HG02610 (cell line): ENCODE measurements around the gene OR52I1.
A peak's percentile ranks its signal among the peaks of the same experiment; 100 is the strongest.

ENCODE experiments used
- ATAC-seq: cut with Tn5 transposase; IDR thresholded peaks from one replicate; pipeline ENCODE4 v1.9.1; 2021; ENCODE audit warnings: mild to moderate bottlenecking, moderate library complexity; ENCODE audit not compliant: unreplicated experiment

OR52I1 gene, protein sequence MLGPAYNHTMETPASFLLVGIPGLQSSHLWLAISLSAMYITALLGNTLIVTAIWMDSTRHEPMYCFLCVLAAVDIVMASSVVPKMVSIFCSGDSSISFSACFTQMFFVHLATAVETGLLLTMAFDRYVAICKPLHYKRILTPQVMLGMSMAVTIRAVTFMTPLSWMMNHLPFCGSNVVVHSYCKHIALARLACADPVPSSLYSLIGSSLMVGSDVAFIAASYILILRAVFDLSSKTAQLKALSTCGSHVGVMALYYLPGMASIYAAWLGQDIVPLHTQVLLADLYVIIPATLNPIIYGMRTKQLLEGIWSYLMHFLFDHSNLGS

DNA sequence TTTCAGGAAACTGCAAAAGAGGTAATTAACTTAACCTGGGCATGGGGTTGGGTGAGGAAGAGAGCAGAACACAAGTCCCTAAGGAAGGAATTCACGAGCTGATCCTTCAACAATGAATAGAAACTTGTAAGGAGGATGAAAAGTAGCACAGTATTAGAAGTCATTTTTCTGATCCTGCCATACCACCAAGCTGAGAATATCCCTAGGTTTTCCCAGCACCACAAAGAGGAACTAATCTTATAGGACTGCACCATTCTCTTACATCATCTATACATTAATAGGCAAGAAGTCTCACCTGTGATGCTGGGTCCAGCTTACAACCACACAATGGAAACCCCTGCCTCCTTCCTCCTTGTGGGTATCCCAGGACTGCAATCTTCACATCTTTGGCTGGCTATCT lies at the start of gene OR52I1:
TSS of gene OR52I1 (plus strand) at position 301 of the 400 bp plus-strand sequence. CDS start at position 301, 0 bp downstream.
- no peak for ATAC-seq

DNA sequence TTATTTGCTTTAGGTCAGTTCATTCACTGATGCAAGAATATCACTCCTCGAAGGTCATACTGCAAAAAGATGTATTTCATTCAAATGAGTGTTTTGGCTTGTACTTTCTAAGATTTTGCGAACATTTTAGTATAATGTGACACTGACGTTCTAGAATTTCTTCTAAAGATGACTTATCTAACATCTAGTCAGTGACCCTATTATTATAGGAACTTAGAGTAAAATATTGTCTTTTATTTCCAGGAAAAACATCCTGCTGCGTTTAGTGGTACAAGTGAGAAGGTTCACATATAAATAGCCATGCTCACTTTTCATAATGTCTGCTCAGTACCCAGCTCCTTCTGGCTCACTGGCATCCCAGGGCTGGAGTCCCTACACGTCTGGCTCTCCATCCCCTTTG lies 48.9 kb upstream of the OR52I1 start, which contains the start of gene OR52M1:
TSS of gene OR52M1 (plus strand) at position 301 of the 400 bp plus-strand sequence. CDS start at position 301, 0 bp downstream.
- no peak for ATAC-seq

DNA sequence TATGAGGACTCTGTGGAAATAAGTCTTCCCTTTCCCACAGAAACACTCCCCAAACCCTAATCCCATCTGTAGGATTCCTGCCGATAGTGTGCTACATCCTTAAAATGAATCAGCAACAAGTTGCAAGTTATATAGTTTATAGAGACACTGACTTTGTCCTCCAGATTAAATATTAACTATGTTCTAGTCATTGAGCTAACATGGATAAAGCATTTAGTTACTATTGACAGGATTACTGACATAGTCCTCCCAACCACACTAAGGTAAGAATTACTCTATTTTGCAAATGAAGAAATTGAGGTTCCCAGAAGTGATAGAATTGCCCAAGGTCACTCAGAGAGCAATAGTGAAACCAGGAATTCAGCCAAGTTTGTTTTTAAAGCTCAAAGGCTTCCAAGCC lies 47.0 kb upstream of the OR52I1 start:
- ATAC-seq = no peak

DNA sequence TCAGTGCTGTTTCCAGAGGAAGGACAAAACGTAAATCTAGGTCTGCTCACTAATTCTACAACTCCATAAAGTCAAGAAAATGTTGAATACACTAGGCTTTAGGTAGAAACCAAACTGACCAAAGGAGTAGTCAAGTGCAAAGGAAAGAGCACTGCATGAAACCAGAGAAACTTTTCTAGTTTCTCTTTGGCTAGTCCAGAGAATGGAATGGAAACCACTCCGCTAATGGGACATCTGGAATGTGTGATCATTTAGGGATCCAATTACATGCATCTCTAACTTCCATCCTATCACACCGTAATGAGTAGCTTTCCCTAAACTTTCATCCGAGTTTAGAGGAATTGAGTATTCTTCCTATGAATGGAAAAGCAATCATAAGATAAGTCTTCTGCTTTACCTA lies 46.4 kb upstream of the OR52I1 start:
- no peak for ATAC-seq

DNA sequence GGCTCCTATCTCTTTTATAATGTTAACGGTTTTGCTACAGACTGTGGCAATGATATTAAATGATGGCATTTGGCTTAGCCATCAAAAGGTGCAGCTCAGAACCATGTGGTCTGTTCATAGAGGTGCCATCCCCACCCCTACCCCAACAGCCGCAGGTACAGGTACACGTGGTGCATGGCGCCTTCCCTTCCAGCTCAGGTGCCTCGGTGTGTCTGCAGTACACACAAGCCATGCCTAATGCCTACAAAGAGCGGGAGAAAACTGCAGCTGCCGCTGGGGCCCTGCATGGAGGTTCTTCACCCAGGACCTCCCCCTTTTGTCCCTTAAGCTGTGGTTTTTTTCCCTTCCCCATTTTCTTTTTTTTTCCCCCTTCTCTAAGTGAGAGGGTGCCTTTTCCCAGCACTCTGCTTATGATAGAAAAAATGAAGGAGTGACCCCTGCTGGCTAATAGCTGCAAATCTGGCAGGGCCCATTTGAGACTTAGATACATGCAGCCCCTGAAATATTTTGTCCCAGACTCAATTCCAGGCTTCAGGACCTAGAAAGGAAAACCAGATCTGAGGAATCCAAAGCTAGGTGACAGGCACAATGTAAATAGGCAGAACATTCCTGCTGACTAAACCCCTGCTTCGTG lies 42.4 kb upstream of the OR52I1 start:
- ATAC-seq = no peak

- ATAC-seq = no peak
Observed at GRCh38 chr11:4559527-4560440, 34.1 kb upstream of the OR52I1 start.

GRCh38 chr11:4560467-4560866 lies 33.4 kb upstream of the OR52I1 start:
- no peak for ATAC-seq

DNA sequence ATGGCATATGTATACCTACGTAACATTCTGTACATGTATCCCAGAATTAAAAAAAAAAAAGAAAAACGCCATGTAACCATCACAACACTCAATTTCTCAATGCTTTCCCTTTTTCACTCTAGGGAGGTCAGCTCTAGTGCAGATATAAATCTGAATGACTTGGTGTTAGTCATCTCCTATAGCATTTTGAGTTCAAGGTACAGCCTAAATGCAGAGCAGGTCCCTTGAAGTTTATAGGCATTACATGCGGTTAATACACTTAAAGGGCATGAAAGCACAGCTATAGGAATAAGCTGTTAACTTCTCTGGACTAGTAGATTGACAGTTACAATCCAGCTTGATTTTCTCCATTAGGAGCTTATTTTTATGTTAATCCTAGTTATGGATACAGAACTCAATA lies 28.5 kb upstream of the OR52I1 start:
- no peak for ATAC-seq

DNA sequence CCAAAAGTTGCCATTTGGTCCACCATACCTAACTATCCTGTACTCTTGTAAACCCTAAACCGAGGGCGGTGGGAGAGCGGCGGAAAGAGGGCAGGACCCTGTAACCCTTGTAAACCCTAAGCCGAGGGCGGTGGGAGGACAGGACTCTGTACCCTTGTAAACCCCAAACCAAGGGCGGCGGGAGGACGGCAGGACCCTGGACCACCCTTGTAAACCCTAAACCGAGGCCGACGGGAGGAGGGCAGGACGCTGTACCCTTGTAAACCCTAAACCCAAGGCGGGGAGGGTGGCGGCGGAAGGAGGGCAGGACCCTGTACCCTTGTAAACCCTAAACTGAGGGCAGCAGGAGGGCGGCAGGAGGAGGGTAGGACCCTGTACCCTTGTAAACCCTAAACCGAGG lies 24.8 kb upstream of the OR52I1 start:
- no peak for ATAC-seq

GRCh38 chr11:4576880-4577279 lies 17.0 kb upstream of the OR52I1 start:
- no peak for ATAC-seq

DNA sequence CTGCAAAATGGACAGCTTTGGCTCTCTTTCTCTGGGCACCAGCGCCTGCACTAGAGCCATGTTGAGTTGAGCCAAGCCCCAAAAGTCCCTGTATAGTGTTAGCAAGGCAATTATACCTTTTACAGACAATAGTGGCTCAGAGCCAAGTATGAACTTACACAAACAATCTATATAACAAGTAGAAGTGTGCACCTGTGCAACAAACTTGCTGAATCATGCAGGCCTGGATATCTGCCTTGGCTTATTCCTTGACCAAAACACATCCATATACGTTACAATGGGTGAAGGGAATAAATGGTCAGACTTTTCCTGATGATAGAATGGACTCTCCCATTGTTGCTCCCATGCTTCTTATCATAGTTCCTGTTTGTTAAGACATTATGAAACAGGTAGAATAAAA lies 16.1 kb upstream of the OR52I1 start:
- no peak for ATAC-seq

DNA sequence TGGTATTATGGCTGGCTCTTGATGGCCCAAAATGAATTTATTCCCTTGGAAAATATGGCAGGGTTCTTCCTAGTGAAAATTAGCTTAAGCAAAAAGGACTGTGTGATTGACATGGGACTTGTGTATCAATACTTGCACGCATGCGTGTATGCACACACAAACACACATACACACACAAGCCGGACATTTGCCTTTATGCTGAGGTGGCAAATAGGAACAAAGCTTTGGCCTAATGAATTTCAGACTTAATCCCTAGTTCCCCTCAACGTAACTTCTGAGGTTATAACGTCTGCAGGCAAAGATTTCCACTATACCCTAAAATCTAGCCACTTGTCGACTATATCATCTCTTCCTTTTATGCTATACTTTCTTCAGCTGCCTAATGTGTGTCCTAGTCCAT lies 15.2 kb upstream of the OR52I1 start:
- ATAC-seq = no peak

DNA sequence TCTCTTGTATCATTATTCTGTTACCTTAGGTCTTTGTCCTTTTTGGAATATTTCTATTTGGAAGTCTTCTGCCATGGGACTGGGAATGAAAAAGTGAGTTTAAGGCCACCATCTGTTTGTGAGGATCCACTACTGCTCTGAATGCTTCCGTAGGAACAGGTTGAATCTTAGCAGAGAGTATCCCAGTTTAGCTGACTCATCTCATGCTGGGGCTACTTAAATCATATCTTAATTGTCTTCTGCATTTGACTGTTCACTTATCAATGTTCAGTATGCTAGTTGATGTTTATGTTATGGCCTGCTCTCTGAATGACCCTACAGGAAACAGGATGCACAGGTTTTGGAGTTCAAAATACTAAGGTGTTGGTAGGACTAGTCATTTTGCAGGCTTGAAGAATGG lies 13.7 kb upstream of the OR52I1 start:
- no peak for ATAC-seq

DNA sequence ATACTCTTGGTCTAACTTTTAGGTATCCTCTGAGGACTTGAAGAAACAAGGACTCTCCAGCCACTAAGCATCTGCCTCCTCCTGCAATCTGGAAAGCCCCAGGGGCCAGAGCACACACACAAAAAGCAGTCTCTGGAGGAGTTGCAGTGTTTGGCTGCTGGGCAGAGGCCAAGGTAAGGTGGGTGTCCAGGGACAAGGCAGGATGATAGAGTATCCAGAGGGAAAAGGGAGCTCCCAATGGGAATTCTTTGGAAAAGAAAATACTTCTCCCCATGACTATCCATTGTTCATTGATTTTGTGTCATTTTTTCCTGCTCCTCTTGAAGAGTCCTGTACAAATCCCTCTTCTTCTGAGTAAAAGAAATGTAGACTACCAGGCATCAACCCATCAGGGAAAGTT lies 12.4 kb upstream of the OR52I1 start, which contains the start of gene OR52I2:
TSS of gene OR52I2 (plus strand) at position 301 of the 400 bp plus-strand sequence.
- ATAC-seq = no peak

- no peak for ATAC-seq
Observed at GRCh38 chr11:4589017-4589416, 4.8 kb upstream of the OR52I1 start.

- no peak for ATAC-seq
Observed at GRCh38 chr11:4605057-4605456, 11.2 kb downstream of the OR52I1 start.

DNA sequence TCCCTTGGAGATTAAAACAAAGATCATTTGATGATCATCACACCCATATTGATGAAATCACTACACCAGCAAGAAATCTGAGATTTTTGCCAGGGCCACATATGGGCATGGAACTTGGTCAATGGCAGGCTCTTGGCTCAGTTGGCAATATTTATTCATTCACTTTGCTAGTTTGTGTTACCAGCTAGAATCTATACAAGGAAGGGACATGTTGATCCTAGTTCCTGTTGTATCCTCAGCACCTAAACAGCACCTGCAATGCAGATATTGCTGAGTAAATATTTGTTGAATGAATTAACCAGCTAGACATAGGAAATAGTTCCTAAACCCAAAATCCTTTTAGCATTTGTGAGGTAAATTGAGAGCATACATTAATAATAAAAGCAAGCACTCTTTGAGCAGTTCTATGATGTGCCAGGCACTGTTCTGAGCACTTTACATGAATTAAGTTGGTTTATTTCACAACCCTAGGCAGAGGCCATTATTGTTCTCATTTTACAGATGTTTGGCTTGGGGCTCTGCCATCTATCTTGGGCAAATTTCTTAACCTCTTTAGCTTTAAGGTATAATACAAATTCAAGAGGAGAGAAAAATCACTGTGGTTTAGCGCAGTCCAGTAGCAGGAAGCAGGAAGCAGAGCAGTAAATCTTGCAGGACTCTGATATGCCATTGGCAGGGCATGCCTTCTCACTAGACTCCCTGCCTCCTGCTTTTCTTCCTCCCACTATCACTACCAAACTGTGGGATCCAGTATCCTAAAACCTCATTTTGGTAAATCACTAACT lies 12.6 kb downstream of the OR52I1 start:
- no peak for ATAC-seq

DNA sequence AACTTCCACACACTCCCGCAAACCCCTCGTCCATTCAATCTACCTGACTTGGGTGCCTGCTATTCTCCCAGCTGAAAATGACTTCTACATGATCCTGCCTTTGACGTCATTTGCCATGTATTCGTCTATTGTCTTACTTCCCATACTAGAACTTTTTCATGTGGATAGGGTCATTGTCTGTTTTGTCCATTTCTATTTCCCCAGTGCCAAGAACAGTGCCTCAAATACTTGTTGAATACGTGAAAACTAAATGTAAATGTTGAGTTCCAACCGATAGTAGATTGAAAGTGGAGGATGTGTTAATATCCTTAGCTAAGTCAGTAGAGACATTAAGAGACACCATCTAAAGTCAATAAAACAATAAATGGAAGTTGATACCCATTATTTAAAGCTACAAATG lies 13.3 kb downstream of the OR52I1 start:
- no peak for ATAC-seq

GRCh38 chr11:4607781-4608666 lies 14.2 kb downstream of the OR52I1 start, which contains the start of gene TRIM68:
Gene TRIM68, minus strand, starts transcription at chr11:4608231. Its CDS starts 2,727 bp downstream, at chr11:4605504.
- ATAC-seq = peak; percentile 100
